Right lobe of liver (tissue), 6 donors: ENCODE results near the gene LTN1. TPM values are rescaled to one million over a fixed set of nuclear protein-coding genes. Genes with fewer than 3 reads are reported as not detected.

Source experiments
- ATAC-seq, 4 donors: fragments of 200-7000 bp; cut with Tn5 transposase; one replicate each; pipeline ENCODE4 v1.9.1; 2020; ENCODE audit warnings: mild to moderate bottlenecking in 4 of 4, moderate library complexity in 4 of 4
- DNase-seq, 3 donors: peaks; one replicate each; pipeline ENCODE4 v3.0.0-alpha.2; 2020
- H3K27ac ChIP-seq, 3 donors: fragments of 200-600 bp; one replicate each; pipeline ENCODE4 v1.8.0; 2022
- H3K27me3 ChIP-seq, 2 donors: fragments of 200-600 bp; one replicate each; pipeline ENCODE4 v1.8.0; 2022
- H3K36me3 ChIP-seq, 4 donors: fragments of 200-600 bp; sonication (generic) in 1 of 4; one replicate each; pipeline versions ENCODE4 v1.5.1 to v1.8.0; 2017 to 2022; ENCODE audit warnings: control low read depth in 1 of 4
- H3K4me1 ChIP-seq, 4 donors: fragments of 200-600 bp; sonication (generic) in 1 of 4; one replicate each; pipeline versions ENCODE4 v1.5.1 to v1.8.0; 2017 to 2022; ENCODE audit warnings: control low read depth in 1 of 4
- H3K4me3 ChIP-seq, 3 donors: fragments of 200-600 bp; one replicate each; pipeline ENCODE4 v1.8.0; 2022
- H3K9me3 ChIP-seq, 4 donors: fragments of 200-600 bp; sonication (generic) in 1 of 4; one replicate each; pipeline versions ENCODE4 v1.5.1 to v1.8.0; 2017 to 2022; ENCODE audit warnings: control low read depth in 1 of 4
- CTCF ChIP-seq, 4 donors: fragments of 200-600 bp in 3 of 4; fragments of 450-650 bp in 1 of 4; IDR thresholded peaks; one replicate each; pipeline versions ENCODE4 v1.5.1 to v1.8.0; 2016 to 2022; ENCODE audit warnings: antibody characterized with exemption in 4 of 4, mild to moderate bottlenecking in 2 of 4
- POLR2A ChIP-seq: fragments of 450-650 bp; IDR thresholded peaks from one replicate; pipeline ENCODE4 v1.6.1; 2017; ENCODE audit warnings: antibody characterized with exemption, mild to moderate bottlenecking
- WGBS: methylation state at CpG from one replicate; pipeline ENCODE4 v1.1.6; 2018; ENCODE audit warnings: low coverage, low lambda C conversion rate; ENCODE audit not compliant: insufficient coverage; ENCODE audit errors: missing lambda C conversion rate; 5-methylcytosine and 5-hydroxymethylcytosine counted together
- intact Hi-C, 2 donors: fragments of 100-400 bp; cut with DNase I; formaldehyde crosslinking; loops; one replicate each; pipeline versions ENCODE4 v1.11.2 to v1.14.1; 2022
- long read RNA-seq: library from polyadenylated mRNA; unstranded; transcript quantifications from one replicate; pipeline ENCODE4 v2.0.0, GENCODE V29; 2019
- total RNA-seq, 6 experiments: library from RNA; depleted of rRNA in 2 of 6; stranded (reverse); fragments of >200 nt in 2 of 6; fragmentation: NEBNext Ultra II Directional in 3 of 6; extraction: Animal tissue kit (Norgen Biotek cat#: 25700) in 3 of 6; gene quantifications; one replicate each; pipeline versions ENCODE4 v1.1.0 to v1.2.4, GENCODE V29; 2016 to 2023
- donor health status: DM: no; HTN: yes; CAD: no.
- donor health status: DM: no; HTN: no; CAD: no.
- donor health status: DM: no; HTN: no; CAD: no.
- donor health status: DM: no; HTN: yes; CAD: no.
- donor health status: DM: no; HTN: yes; CAD: no.

The LTN1 gene
- total RNA-seq: 10 to 100 TPM; 10.7 to 13.9 (median 12.7) TPM
- long read RNA-seq, partial matches to known transcripts: 1 of 1 reads
- long read RNA-seq, other reads (novel, unspliced or antisense): 0 of 1 reads

- TF ChIP-seq POLR2A (peak; percentile 62), CTCF (IDR thresholded peaks at IDR 0.05) (no peak)
- peak; percentile 98 to 99 (median 99) for DNase-seq
- WGBS: 1% methylated on average over 33 of the region's 43 CpGs
- H3K9me3 ChIP-seq: no peaks in the 10 kb centered on the region
- ATAC-seq: peak; percentile 100
- intact Hi-C loops: no loop called here
- H3K4me3 ChIP-seq: peak within 1 kb of the TSS; percentile 68 to 98 (median 84)
- H3K4me1 ChIP-seq: peaks cover 0 to 8% (median 2%) of the 10 kb centered on the region in 4 donors
- H3K27ac ChIP-seq: peak within 1 kb of the TSS; percentile 71 to 84 (median 84)
- no peaks in the 10 kb centered on the region for H3K36me3 ChIP-seq
- no peaks in the 10 kb centered on the region for H3K27me3 ChIP-seq
Measured at GRCh38 chr21:28992526-28993292, at the start of gene LTN1. LTN1 (minus strand) TSS chr21:28992877; CDS start chr21:28992805, 72 bp downstream.

- H3K4me1 ChIP-seq: peaks cover 0 to 3% (median 0%) of the 10 kb centered on the region in 4 donors
- intact Hi-C loops: no loop called here
- H3K9me3 ChIP-seq: no peaks in the 10 kb centered on the region
- ATAC-seq (no peak), DNase-seq (no peak)
- TF ChIP-seq POLR2A (no peak), CTCF (IDR thresholded peaks at IDR 0.05) (no peak)
- no peak overlapping the region for H3K27ac ChIP-seq
- 67% methylated on average over 1 of the region's 1 CpG for WGBS
- H3K27me3 ChIP-seq: no peaks in the 10 kb centered on the region
- no peak overlapping the region for H3K4me3 ChIP-seq
- H3K36me3 ChIP-seq: peaks cover 0 to 77% (median 38%) of the 10 kb centered on the region in 4 donors
Measured at GRCh38 chr21:29034678-29035077, 42.0 kb upstream of the LTN1 start.

- DNase-seq (no peak), ATAC-seq (no peak)
- Histone ChIP-seq H3K9me3 (no peaks in the 10 kb centered on the region), H3K27ac (no peak overlapping the region), H3K4me1 (peaks cover 0 to 9% (median 0%) of the 10 kb centered on the region in 4 donors), H3K36me3 (peaks cover 0 to 69% (median 33%) of the 10 kb centered on the region in 4 donors), H3K4me3 (no peak overlapping the region), H3K27me3 (no peaks in the 10 kb centered on the region)
- intact Hi-C loops: no loop called here
- TF ChIP-seq POLR2A (no peak), CTCF (IDR thresholded peaks at IDR 0.05) (no peak)
- WGBS: 79% methylated on average over 3 of the region's 3 CpGs
Measured at GRCh38 chr21:29033871-29034270, 41.2 kb upstream of the LTN1 start.

GRCh38 chr21:29033301-29033700, 40.6 kb upstream of the LTN1 start:
- DNase-seq (no peak), ATAC-seq (no peak)
- Histone ChIP-seq H3K27ac (no peak overlapping the region), H3K36me3 (peaks cover 0 to 63% (median 29%) of the 10 kb centered on the region in 4 donors), H3K9me3 (no peaks in the 10 kb centered on the region), H3K4me3 (no peak overlapping the region), H3K27me3 (no peaks in the 10 kb centered on the region), H3K4me1 (peaks cover 0 to 10% (median 0%) of the 10 kb centered on the region in 4 donors)
- WGBS: 67% methylated on average over 4 of the region's 4 CpGs
- TF ChIP-seq CTCF (IDR thresholded peaks at IDR 0.05) (no peak), POLR2A (no peak)
- intact Hi-C loops: no loop called here
